Measurements from ENCODE around the gene TOP2A. TPM values are rescaled to one million over a fixed set of nuclear protein-coding genes. Genes with fewer than 3 reads are reported as not detected.
"Not testable (repeated sequence)": the region's sequence is repeated elsewhere in the genome, so short reads cannot be mapped to it uniquely, and the experiment has no call there.

Gene TOP2A
- total and polyA plus RNA-seq, 11 donors: 0.11 to 28.9 (median 1.2) TPM

GRCh38 chr17:40417258-40417608 is 463 bp downstream of the TOP2A start:
- DNase-seq (no peak), ATAC-seq (no peak)
- H3K27ac ChIP-seq: no peak overlapping the region
- intact Hi-C loops (cut with DNase I): loop anchor here (2.0 to 10.0 kb wide), 10 partner anchors 55 to 222 kb away; partner anchors contain the start of genes RARA (in 5 of the 10) and GJD3 (in 4 of the 10)
- 0 to 1% (median 0%) methylated on average over 16 to 21 of the region's 21 CpGs for WGBS, 4 donors
- no peaks in the 10 kb centered on the region for H3K36me3 ChIP-seq
- no peaks in the 10 kb centered on the region for H3K9me3 ChIP-seq
- peak overlapping the region; percentile 37 to 80 (median 60) for H3K4me3 ChIP-seq
- peaks cover 0 to 11% (median 0%) of the 10 kb centered on the region in 9 donors for H3K27me3 ChIP-seq
- peaks cover 0 to 39% (median 9%) of the 10 kb centered on the region in 12 donors for H3K4me1 ChIP-seq
- no peak for TF ChIP-seq POLR2A (IDR thresholded peaks at IDR 0.05)
- TF ChIP-seq, protein P1, sequence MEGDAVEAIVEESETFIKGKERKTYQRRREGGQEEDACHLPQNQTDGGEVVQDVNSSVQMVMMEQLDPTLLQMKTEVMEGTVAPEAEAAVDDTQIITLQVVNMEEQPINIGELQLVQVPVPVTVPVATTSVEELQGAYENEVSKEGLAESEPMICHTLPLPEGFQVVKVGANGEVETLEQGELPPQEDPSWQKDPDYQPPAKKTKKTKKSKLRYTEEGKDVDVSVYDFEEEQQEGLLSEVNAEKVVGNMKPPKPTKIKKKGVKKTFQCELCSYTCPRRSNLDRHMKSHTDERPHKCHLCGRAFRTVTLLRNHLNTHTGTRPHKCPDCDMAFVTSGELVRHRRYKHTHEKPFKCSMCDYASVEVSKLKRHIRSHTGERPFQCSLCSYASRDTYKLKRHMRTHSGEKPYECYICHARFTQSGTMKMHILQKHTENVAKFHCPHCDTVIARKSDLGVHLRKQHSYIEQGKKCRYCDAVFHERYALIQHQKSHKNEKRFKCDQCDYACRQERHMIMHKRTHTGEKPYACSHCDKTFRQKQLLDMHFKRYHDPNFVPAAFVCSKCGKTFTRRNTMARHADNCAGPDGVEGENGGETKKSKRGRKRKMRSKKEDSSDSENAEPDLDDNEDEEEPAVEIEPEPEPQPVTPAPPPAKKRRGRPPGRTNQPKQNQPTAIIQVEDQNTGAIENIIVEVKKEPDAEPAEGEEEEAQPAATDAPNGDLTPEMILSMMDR (IDR thresholded peaks at IDR 0.05): no peak

DNA sequence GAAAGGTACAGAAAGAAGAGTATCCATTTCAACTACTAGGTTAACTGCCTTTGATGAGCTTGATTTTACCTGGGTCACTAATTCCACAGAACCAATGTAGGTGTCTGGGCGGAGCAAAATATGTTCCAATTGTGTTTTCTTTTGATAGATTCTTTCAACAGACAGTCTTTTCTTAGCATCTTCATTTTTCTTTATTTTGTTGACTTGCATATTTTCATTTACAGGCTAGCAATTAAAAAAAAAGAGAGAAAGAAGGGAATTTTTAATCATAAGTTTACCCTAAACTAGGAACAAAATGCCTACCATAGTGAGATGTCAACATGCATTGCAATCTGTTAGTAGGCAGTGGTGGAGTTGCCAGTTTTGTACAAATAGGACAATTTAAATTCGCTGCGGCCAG is 1.0 kb downstream of the TOP2A start:
- Histone ChIP-seq H3K27ac (no peak overlapping the region), H3K9me3 (no peaks in the 10 kb centered on the region), H3K4me1 (peaks cover 0 to 39% (median 9%) of the 10 kb centered on the region in 12 donors), H3K4me3 (peak overlapping the region in 3 of 12 donors; percentile 60 to 80 (median 65)), H3K27me3 (peaks cover 0 to 11% (median 0%) of the 10 kb centered on the region in 9 donors), H3K36me3 (no peaks in the 10 kb centered on the region)
- TF ChIP-seq, protein P1 (IDR thresholded peaks at IDR 0.05): no peak
- no peak for TF ChIP-seq POLR2A (IDR thresholded peaks at IDR 0.05)
- no peak for ATAC-seq
- no peak for DNase-seq
- WGBS, 4 donors: 38 to 42% (median 39%) methylated on average over 3 of the region's 3 CpGs
- intact Hi-C loops (cut with DNase I): loop anchor here (2.0 to 10.0 kb wide), 10 partner anchors 54 to 222 kb away; partner anchors contain the start of genes RARA (in 5 of the 10) and GJD3 (in 4 of the 10)

- intact Hi-C loops (cut with DNase I): loop anchor here (2.0 to 10.0 kb wide), 11 partner anchors 53 to 221 kb away; partner anchors contain the start of genes RARA (in 5 of the 10) and GJD3 (in 4 of the 10)
- Histone ChIP-seq H3K4me3 (peak overlapping the region in 1 of 12 donors; percentile 21), H3K4me1 (peaks cover 0 to 39% (median 9%) of the 10 kb centered on the region in 12 donors), H3K9me3 (no peaks in the 10 kb centered on the region), H3K27ac (no peak overlapping the region), H3K36me3 (peaks cover 0 to 4% (median 0%) of the 10 kb centered on the region in 9 donors), H3K27me3 (peaks cover 0 to 11% (median 0%) of the 10 kb centered on the region in 9 donors)
- TF ChIP-seq, protein P1 (IDR thresholded peaks at IDR 0.05): peak; percentile 50 to 72 (median 61)
- TF ChIP-seq POLR2A (IDR thresholded peaks at IDR 0.05): no peak
- DNase-seq: no peak
- no peak for ATAC-seq
- WGBS, 4 donors: 35 to 57% (median 48%) methylated on average over 3 of the region's 3 CpGs
Observed at GRCh38 chr17:40415390-40415789, 2.3 kb downstream of the TOP2A start.

DNA sequence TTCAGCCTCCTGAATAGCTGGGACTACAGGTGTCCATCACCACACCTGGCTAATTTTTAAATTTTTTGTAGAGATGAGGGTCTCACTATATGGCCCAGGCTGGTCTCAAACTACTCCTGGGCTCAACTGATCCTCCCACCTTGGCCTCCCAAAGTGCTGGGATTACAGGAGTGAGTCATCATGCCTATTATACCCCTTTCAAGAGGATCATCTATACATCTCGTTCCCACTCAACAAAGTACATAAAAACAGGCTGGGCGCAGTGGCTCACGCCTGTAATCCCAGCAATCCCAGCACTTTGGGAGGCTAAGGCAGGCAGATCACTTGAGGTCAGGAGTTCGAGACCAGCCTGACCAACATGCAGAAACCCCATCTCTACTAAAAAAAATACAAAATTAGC is 3.4 kb downstream of the TOP2A start:
- not testable (repeated sequence) for DNase-seq, H3K9me3 ChIP-seq, H3K27ac ChIP-seq, H3K36me3 ChIP-seq, ATAC-seq, H3K4me3 ChIP-seq
- H3K4me1 ChIP-seq: peaks cover 0 to 32% (median 9%) of the 10 kb centered on the region in 12 donors
- H3K27me3 ChIP-seq: peaks cover 0 to 11% (median 0%) of the 10 kb centered on the region in 9 donors
- WGBS, 4 donors: 85 to 90% (median 88%) methylated on average over 4 of the region's 4 CpGs
- intact Hi-C loops (cut with DNase I): loop anchor here in 8 of 10 donors (2.0 to 10.0 kb wide), 5 partner anchors 52 to 220 kb away; partner anchors contain the start of gene RARA (in 4 of the 8)
